ENCODE data around the gene TPK1. TPM values are rescaled to one million over a fixed set of nuclear protein-coding genes. Genes with fewer than 3 reads are reported as not detected.

TPK1 gene
- total RNA-seq, 1 donor from 2014 or later: 2.2 TPM

DNA sequence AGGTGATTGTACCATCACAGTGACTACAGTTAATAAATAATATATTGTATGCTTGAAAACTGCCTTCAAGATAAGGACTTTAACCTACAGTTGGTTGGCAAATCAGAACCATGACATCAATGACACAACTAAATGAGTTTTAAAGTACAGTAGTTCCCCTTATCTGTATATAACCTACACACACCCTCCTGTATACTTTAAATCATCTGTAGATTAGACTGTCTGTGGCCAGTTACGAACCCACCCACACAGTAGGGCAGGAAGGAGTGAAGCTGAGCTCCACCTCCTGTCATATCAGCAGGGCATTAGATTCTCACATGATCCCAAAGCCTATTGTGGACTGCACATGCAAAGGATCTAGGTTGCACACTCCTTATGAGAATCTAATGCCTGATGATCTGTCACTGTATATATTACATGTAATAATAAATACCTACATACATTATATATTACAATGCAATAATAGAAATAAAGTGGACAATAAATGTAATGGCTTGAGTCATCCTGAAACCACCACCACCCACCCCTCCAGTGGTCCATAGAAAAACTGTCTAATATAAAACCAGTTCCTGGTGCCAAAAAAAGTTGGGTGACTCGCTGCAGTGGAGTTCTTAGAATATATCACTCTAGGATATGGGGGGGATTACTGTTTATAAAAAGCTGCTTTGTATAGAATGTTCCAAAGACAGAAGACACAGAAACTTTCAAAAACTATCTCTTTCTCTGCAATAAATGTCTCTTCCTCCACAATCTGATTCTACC is 5.6 kb downstream of the TPK1 start:
- no peaks in the 10 kb centered on the region for H3K27me3 Mint-ChIP-seq (ENCODE audit: low read depth, unreplicated experiment)
- H3K27ac Mint-ChIP-seq (ENCODE audit: unreplicated experiment): no peak overlapping the region
- no peak overlapping the region for H2AFZ ChIP-seq (ENCODE audit: low read depth, low read length)
- no peak for FAIRE-seq
- no peaks in the 10 kb centered on the region for H3K27me3 ChIP-seq (ENCODE audit: insufficient read depth, low read length)
- no peak overlapping the region for H3K4me3 Mint-ChIP-seq (ENCODE audit: unreplicated experiment)
- no peak for TF ChIP-seq EZH2 (IDR thresholded peaks at IDR 0.05; ENCODE audit: insufficient read depth, low read length)
- TF ChIP-seq, protein P1, sequence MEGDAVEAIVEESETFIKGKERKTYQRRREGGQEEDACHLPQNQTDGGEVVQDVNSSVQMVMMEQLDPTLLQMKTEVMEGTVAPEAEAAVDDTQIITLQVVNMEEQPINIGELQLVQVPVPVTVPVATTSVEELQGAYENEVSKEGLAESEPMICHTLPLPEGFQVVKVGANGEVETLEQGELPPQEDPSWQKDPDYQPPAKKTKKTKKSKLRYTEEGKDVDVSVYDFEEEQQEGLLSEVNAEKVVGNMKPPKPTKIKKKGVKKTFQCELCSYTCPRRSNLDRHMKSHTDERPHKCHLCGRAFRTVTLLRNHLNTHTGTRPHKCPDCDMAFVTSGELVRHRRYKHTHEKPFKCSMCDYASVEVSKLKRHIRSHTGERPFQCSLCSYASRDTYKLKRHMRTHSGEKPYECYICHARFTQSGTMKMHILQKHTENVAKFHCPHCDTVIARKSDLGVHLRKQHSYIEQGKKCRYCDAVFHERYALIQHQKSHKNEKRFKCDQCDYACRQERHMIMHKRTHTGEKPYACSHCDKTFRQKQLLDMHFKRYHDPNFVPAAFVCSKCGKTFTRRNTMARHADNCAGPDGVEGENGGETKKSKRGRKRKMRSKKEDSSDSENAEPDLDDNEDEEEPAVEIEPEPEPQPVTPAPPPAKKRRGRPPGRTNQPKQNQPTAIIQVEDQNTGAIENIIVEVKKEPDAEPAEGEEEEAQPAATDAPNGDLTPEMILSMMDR (IDR thresholded peaks at IDR 0.05; ENCODE audit: insufficient read depth, low read depth, low read length): no peak
- H3K27ac ChIP-seq (ENCODE audit: low read depth, low read length): no peak overlapping the region
- no peak overlapping the region for H3K9ac ChIP-seq (ENCODE audit: low read length)
- H3K4me3 ChIP-seq (ENCODE audit: insufficient read depth, low read depth, low read length): no peak overlapping the region
- H3K79me2 ChIP-seq (ENCODE audit: insufficient read depth, low read length): no peaks in the 10 kb centered on the region
- no peaks in the 10 kb centered on the region for H3K9me3 ChIP-seq (ENCODE audit: insufficient read depth, low read depth, low read length)
- no peak overlapping the region for H3K4me2 ChIP-seq (ENCODE audit: low read length)
- H4K20me1 ChIP-seq (ENCODE audit: insufficient read depth, low read length): no peaks in the 10 kb centered on the region
- H3K4me1 ChIP-seq (ENCODE audit: insufficient read depth, low read length): peaks cover 10% of the 10 kb centered on the region
- peaks cover 5% of the 10 kb centered on the region for H3K4me1 Mint-ChIP-seq (ENCODE audit: low read depth, unreplicated experiment)
- H3K36me3 ChIP-seq (ENCODE audit: insufficient read depth, low read length): no peaks in the 10 kb centered on the region
- H3K9me3 Mint-ChIP-seq (ENCODE audit: unreplicated experiment): no peaks in the 10 kb centered on the region
- H3K36me3 Mint-ChIP-seq (ENCODE audit: low read depth, unreplicated experiment): peaks cover 3% of the 10 kb centered on the region
- no peak for DNase-seq (ENCODE audit: low read depth)

DNA sequence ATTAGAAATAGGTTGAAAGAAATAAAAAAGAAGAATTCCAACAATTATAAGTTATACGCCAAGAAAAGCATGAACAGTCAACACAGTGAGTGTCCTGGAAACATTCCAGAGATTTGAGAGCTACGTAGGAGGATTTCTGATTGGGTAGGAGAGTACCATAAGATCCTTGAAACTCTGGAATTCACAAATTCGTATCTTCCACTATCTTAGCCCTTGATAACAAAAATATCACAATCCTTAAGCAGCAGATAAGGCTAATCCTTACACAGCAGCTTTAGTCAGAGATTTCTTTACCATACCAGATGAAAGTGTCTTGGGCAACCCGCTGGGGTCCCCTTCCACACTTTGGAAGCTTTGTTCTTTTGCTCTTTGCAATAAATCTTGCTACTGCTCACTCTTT is 8.2 kb downstream of the TPK1 start:
- H3K36me3 Mint-ChIP-seq (ENCODE audit: low read depth, unreplicated experiment): peaks cover 3% of the 10 kb centered on the region
- H3K27me3 Mint-ChIP-seq (ENCODE audit: low read depth, unreplicated experiment): no peaks in the 10 kb centered on the region

More for the DNA sequence above, 8.2 kb downstream of the TPK1 start:
- Histone ChIP-seq H3K27ac (ENCODE audit: low read depth, low read length) (peak overlapping the region; percentile 10), H3K4me1 (ENCODE audit: insufficient read depth, low read length) (peaks cover 17% of the 10 kb centered on the region), H3K9ac (ENCODE audit: low read length) (no peak overlapping the region), H3K4me2 (ENCODE audit: low read length) (peak overlapping the region; percentile 49), H4K20me1 (ENCODE audit: insufficient read depth, low read length) (no peaks in the 10 kb centered on the region), H2AFZ (ENCODE audit: low read depth, low read length) (no peak overlapping the region), H3K36me3 (ENCODE audit: insufficient read depth, low read length) (no peaks in the 10 kb centered on the region), H3K9me3 (ENCODE audit: insufficient read depth, low read depth, low read length) (no peaks in the 10 kb centered on the region), H3K27me3 (ENCODE audit: insufficient read depth, low read length) (no peaks in the 10 kb centered on the region), H3K79me2 (ENCODE audit: insufficient read depth, low read length) (no peaks in the 10 kb centered on the region), H3K4me3 (ENCODE audit: insufficient read depth, low read depth, low read length) (no peak overlapping the region)
- no peaks in the 10 kb centered on the region for H3K9me3 Mint-ChIP-seq (ENCODE audit: unreplicated experiment)
- TF ChIP-seq, protein P1 (IDR thresholded peaks at IDR 0.05; ENCODE audit: insufficient read depth, low read depth, low read length): no peak
- TF ChIP-seq EZH2 (IDR thresholded peaks at IDR 0.05; ENCODE audit: insufficient read depth, low read length): no peak
- FAIRE-seq (no peak), DNase-seq (ENCODE audit: low read depth) (peak; percentile 89)
- H3K27ac Mint-ChIP-seq (ENCODE audit: unreplicated experiment): no peak overlapping the region
- H3K4me1 Mint-ChIP-seq (ENCODE audit: low read depth, unreplicated experiment): peaks cover 12% of the 10 kb centered on the region
- no peak overlapping the region for H3K4me3 Mint-ChIP-seq (ENCODE audit: unreplicated experiment)

Data from astrocyte (in vitro differentiated cells and primary cell).